H1 (cell line): ENCODE results near the gene NXN. TPM values are rescaled to one million over a fixed set of nuclear protein-coding genes. Genes with fewer than 3 reads are reported as not detected.

ENCODE experiments used
- EP300 ChIP-seq, 2 experiments: IDR thresholded peaks; 1 replicate in 1 of 2; 2 replicates in 1 of 2; pipeline ENCODE4 v1.6.1; 2011 to 2012; ENCODE audit warnings: low read depth in 2 of 2, low read length in 2 of 2, mild to moderate bottlenecking in 2 of 2, borderline replicate concordance in 1 of 2, inconsistent platforms in 1 of 2, moderate library complexity in 1 of 2
- TAF7 ChIP-seq: optimal IDR thresholded peaks from 2 replicates; pipeline ENCODE3; 2011; ENCODE audit warnings: low read depth, mild to moderate bottlenecking, inconsistent platforms, low read length, moderate library complexity, borderline replicate concordance
- TCF12 ChIP-seq: IDR thresholded peaks from 2 replicates; pipeline ENCODE4 v1.6.1; 2011; ENCODE audit warnings: low read depth, mild to moderate bottlenecking, low read length
- polyA plus RNA-seq, 7 experiments: library from polyadenylated mRNA; depleted of rRNA in 3 of 7; stranded (reverse) in 5 of 7; unstranded in 2 of 7; fragments of >200 nt in 5 of 7; fragments of 200-250 nt in 2 of 7; gene quantifications; 1 replicate in 5 of 7; 2 replicates in 1 of 7; 4 replicates in 1 of 7; pipeline versions ENCODE4 v1.2.1 to v1.2.3, GENCODE V29; 2011 to 2013; ENCODE audit warnings: missing spikeins in 2 of 7, mixed read lengths in 2 of 7
- total RNA-seq: library from RNA; stranded (reverse); fragmentation: NEBNext Ultra II Directional; extraction: Animal tissue kit (Norgen Biotek cat#: 25700); gene quantifications from 2 replicates; pipeline ENCODE4 v1.2.1, GENCODE V29; 2021
- TF ChIP-seq, protein P1 (sequence below): IDR thresholded peaks from 2 replicates; pipeline ENCODE4 v1.6.1; 2012; ENCODE audit warnings: low read length, inconsistent platforms

NXN gene
- total and polyA plus RNA-seq, 2 of the 8 experiments (the other 6 are each of a cell fraction or from before 2014, with no cell fraction given), result 94.1 to 107 TPM

DNA sequence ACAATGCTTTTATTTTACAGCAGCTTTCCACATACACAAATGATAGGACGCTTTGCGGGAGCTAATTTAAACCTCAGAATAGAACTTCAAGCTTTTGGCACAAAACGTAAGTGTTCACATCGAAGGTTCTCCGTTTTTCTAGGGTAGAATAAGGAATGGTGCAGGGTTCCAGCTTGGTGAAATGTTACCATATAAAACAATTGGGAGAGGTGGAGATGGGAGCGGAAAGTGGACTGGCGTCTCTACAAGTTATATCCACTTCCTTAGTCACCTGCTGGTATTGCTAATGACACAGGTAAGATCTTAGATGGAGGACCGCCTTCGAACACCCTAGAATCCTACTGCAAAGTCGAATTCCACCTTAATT is 1.7 kb upstream of the NXN start (continued):
- TF ChIP-seq TCF12 (no peak), TAF7 (no peak), EP300 (IDR thresholded peaks at IDR 0.05; ENCODE audit: borderline replicate concordance in 1 of 2, low read depth in 2 of 2, low read length in 2 of 2) (no peak)
- TF ChIP-seq, protein P1, sequence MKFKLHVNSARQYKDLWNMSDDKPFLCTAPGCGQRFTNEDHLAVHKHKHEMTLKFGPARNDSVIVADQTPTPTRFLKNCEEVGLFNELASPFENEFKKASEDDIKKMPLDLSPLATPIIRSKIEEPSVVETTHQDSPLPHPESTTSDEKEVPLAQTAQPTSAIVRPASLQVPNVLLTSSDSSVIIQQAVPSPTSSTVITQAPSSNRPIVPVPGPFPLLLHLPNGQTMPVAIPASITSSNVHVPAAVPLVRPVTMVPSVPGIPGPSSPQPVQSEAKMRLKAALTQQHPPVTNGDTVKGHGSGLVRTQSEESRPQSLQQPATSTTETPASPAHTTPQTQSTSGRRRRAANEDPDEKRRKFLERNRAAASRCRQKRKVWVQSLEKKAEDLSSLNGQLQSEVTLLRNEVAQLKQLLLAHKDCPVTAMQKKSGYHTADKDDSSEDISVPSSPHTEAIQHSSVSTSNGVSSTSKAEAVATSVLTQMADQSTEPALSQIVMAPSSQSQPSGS, result no peak
- TF ChIP-seq, all 59 proteins: peak for 0
